Endometrial microvascular endothelial cells (primary cell): Measurements from ENCODE around the gene GABRR3. TPM values are rescaled to one million over a fixed set of nuclear protein-coding genes. Genes with fewer than 3 reads are reported as not detected.

Source experiments
- in situ Hi-C: cut with HindIII; loops from 2 replicates; pipeline ENCODE4 v1.10.0; 2017; ENCODE audit warnings: low sequenced_read_pairs, low pct_unique_long_range_greater_than_20kb; ENCODE audit errors: inconsistent ontology term
- total RNA-seq: library from RNA; depleted of rRNA; stranded (reverse); fragments of >200 nt; gene quantifications from one replicate; pipeline ENCODE4 v1.2.3, GENCODE V29; 2015; ENCODE audit errors: inconsistent ontology term

Gene GABRR3
- total RNA-seq, 1 donor from 2014 or later = not detected

- in situ Hi-C loops = no loop called here
These were observed 96.7 kb downstream of the GABRR3 start for GRCh38 chr3:97938444-97938843.

- in situ Hi-C loops = no loop called here
These were observed 97.9 kb downstream of the GABRR3 start for GRCh38 chr3:97937205-97937604.

- in situ Hi-C loops = no loop called here
These were observed 99.3 kb downstream of the GABRR3 start for GRCh38 chr3:97935842-97936241.

Other genes with a start within 250 kb of the GABRR3 start
- gene CRYBG3, start 213.3 kb downstream of the GABRR3 start, total RNA-seq = 10.1 TPM
- gene RIOX2, start 62.9 kb downstream of the GABRR3 start, total RNA-seq = 50.0 TPM
- gene OR5AC2, start 51.9 kb upstream of the GABRR3 start, total RNA-seq = not detected
- not detected for gene OR5H1, start 95.4 kb upstream of the GABRR3 start, total RNA-seq
- gene OR5H14, start 112.2 kb upstream of the GABRR3 start, total RNA-seq = not detected
- not detected for gene OR5H15, start 131.4 kb upstream of the GABRR3 start, total RNA-seq
- gene OR5H6, start 228.9 kb upstream of the GABRR3 start, total RNA-seq = not detected
- gene OR5H2, start 247.2 kb upstream of the GABRR3 start, total RNA-seq = not detected